RWPE2 (cell line): ENCODE results near the gene GLG1.
A peak's percentile ranks its signal among the peaks of the same experiment; 100 is the strongest.

Experiments
- ATAC-seq: fragments of 200-7000 bp; cut with Tn5 transposase; 3 replicates; pipeline ENCODE4 v1.9.1; 2021; ENCODE audit warnings: low read depth
- DNase-seq: peaks from one replicate; pipeline ENCODE4 v3.0.0-alpha.2; 2020; ENCODE audit warnings: low spot score
- H3K27ac ChIP-seq: fragments of 450-650 bp; 2 replicates; pipeline ENCODE4 v1.5.1; 2017; ENCODE audit warnings: mild to moderate bottlenecking; ENCODE audit not compliant: poor library complexity, severe bottlenecking
- H3K27me3 ChIP-seq: fragments of 250-450 bp; sonication (Bioruptor Pico); 2 replicates; pipeline ENCODE4 v1.5.1; 2021; ENCODE audit warnings: mild to moderate bottlenecking, moderate library complexity; ENCODE audit not compliant: insufficient read depth, poor library complexity, severe bottlenecking
- H3K36me3 ChIP-seq: fragments of 250-450 bp; sonication (Bioruptor Pico); 2 replicates; pipeline ENCODE4 v1.5.1; 2020; ENCODE audit warnings: low read depth, mild to moderate bottlenecking, moderate library complexity
- H3K4me1 ChIP-seq: fragments of 250-450 bp; sonication (Bioruptor Pico); 2 replicates; pipeline ENCODE4 v1.5.1; 2021; ENCODE audit warnings: mild to moderate bottlenecking, moderate library complexity; ENCODE audit not compliant: insufficient read depth, poor library complexity, severe bottlenecking
- H3K4me3 ChIP-seq: fragments of 250-450 bp; sonication (Bioruptor Pico); 2 replicates; pipeline ENCODE4 v1.5.1; 2021; ENCODE audit warnings: mild to moderate bottlenecking, moderate library complexity; ENCODE audit not compliant: severe bottlenecking
- H3K9me3 ChIP-seq: fragments of 250-450 bp; sonication (Bioruptor Pico); 2 replicates; pipeline ENCODE4 v1.5.1; 2021; ENCODE audit warnings: mild to moderate bottlenecking, moderate library complexity; ENCODE audit not compliant: severe bottlenecking
- CTCF ChIP-seq: fragments of 450-650 bp; IDR thresholded peaks from one replicate; pipeline ENCODE4 v1.5.1; 2017; ENCODE audit warnings: mild to moderate bottlenecking, moderate library complexity; ENCODE audit not compliant: poor library complexity, severe bottlenecking

GLG1 gene

GRCh38 chr16:74480150-74481029, 126.5 kb downstream of the GLG1 start:
- ATAC-seq (peak; percentile 99), DNase-seq (peak; percentile 74)
- H3K27ac ChIP-seq: peak overlapping the region; percentile 75
- peaks cover 67% of the 10 kb centered on the region for H3K36me3 ChIP-seq
- H3K9me3 ChIP-seq: no peaks in the 10 kb centered on the region
- H3K27me3 ChIP-seq: no peaks in the 10 kb centered on the region
- H3K4me3 ChIP-seq: no peak overlapping the region
- no peak for TF ChIP-seq CTCF
- H3K4me1 ChIP-seq: peaks cover 18% of the 10 kb centered on the region

GRCh38 chr16:74477226-74477625, 129.7 kb downstream of the GLG1 start:
- no peak for DNase-seq
- peaks cover 18% of the 10 kb centered on the region for H3K4me1 ChIP-seq
- H3K9me3 ChIP-seq: no peaks in the 10 kb centered on the region
- H3K4me3 ChIP-seq: no peak overlapping the region
- H3K27me3 ChIP-seq: no peaks in the 10 kb centered on the region
- H3K36me3 ChIP-seq: peaks cover 65% of the 10 kb centered on the region
- ATAC-seq: no peak
- H3K27ac ChIP-seq: no peak overlapping the region
- no peak for TF ChIP-seq CTCF

- Histone ChIP-seq H3K4me3 (no peak overlapping the region), H3K27ac (no peak overlapping the region), H3K27me3 (no peaks in the 10 kb centered on the region), H3K36me3 (peaks cover 84% of the 10 kb centered on the region), H3K9me3 (no peaks in the 10 kb centered on the region), H3K4me1 (no peaks in the 10 kb centered on the region)
- TF ChIP-seq CTCF: no peak
- ATAC-seq: no peak
- no peak for DNase-seq
These were observed 132.5 kb downstream of the GLG1 start for GRCh38 chr16:74474416-74474815.

GRCh38 chr16:74472540-74472939, 134.4 kb downstream of the GLG1 start:
- Histone ChIP-seq H3K36me3 (peaks cover 89% of the 10 kb centered on the region), H3K9me3 (no peaks in the 10 kb centered on the region), H3K4me3 (no peak overlapping the region), H3K27ac (no peak overlapping the region), H3K4me1 (no peaks in the 10 kb centered on the region), H3K27me3 (no peaks in the 10 kb centered on the region)
- TF ChIP-seq CTCF: no peak
- DNase-seq (no peak), ATAC-seq (no peak)

GRCh38 chr16:74472010-74472409, 134.9 kb downstream of the GLG1 start:
- no peak for TF ChIP-seq CTCF
- DNase-seq (no peak), ATAC-seq (no peak)
- Histone ChIP-seq H3K4me1 (no peaks in the 10 kb centered on the region), H3K9me3 (no peaks in the 10 kb centered on the region), H3K27me3 (no peaks in the 10 kb centered on the region), H3K36me3 (peaks cover 88% of the 10 kb centered on the region), H3K27ac (no peak overlapping the region), H3K4me3 (no peak overlapping the region)
